ENCODE data around the gene PANK4.
"Not testable (repeated sequence)": the region's sequence is repeated elsewhere in the genome, so short reads cannot be mapped to it uniquely, and the experiment has no call there.

PANK4 gene

DNA sequence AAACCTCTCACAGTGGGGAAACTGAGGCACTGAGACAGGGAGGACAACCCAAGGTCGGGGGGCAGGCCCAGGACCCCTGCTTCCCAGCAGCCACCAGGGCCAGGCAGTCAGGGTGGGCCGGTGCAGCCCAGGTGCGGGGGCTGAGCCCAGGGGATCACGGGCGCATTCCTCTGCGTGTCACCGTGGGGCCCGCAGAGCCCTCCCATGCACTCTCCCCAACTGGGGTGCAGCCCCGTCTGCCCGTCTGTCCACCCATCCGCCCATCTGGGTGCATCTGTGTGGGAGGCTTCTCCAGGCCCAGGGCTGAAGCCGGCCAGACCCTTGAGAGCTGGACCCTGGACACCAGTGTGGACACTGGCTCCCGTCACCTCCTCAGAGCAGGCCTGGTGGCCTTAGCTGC lies 53.2 kb downstream of the PANK4 start:
- no peak for DNase-seq

DNA sequence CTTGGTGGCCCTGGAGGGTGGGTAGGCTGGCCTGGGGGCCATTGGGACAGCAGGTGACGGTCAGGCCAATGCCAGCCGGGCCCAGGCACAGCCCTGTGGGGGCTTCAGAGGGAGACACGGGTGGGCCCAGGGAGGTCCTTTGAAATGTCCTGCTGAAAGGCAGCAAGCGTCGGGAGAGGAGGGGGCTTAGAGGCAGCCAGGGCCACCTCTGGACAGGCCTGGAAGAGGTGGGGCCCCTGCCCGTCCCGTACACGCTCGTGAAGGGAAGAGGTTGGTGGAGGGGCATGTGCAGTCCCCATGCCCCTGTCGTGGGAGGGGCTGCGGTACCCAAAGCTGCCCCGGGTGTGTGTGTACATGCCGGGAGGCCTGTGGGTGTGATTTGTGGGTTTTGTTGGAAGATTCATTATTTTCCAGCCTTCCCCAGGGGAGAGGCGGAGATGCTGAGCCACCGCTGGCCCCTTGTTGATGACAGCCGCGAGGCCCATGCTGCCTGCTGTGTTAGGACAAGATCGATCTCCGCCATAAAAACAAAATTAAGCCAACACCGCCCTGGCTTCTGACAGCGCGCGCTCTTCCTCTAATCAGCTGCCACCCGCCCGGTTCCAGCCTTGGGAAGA lies 53.7 kb downstream of the PANK4 start:
- DNase-seq: no peak

DNA sequence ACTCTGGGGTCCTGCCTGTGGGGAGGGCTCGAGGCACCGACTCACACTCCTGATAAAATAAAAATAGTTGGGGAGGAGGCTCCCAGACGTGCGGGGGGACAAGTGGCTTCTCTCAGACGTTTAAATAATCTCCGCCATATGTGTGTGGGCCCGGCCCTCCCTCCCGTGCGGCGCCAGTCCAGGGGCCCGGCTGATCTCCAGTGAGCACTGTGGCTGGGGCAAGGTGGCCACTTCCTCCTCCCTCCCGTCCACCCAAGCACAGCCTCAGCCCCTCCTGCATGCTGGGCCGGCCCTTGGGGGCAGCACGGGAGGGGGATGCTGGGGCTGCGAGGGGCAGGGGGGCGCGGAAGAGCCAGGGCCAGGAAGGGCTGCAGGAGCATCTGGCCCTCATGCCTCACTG lies 54.3 kb downstream of the PANK4 start:
- DNase-seq: no peak

DNA sequence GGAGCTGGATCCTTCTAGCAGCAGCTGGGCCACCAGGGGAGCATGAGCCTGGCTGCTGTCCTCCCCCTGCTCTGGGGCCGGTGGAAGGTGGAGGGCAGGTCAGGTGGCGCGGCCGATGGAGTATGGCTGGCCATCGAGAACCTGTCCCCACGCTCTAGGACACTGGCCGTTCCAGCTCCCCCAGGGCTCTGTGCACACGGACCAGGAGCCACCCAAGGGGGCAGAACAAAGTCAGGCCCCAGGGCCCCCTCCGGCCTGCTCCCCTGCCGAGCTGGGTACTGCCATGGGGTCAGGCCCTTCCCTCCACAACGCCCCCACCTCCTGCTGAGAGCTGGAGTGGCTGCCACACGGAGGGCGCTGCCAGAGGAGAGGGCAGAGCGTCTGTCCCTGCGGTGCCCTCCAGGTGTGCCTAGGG lies 54.8 kb downstream of the PANK4 start:
- DNase-seq: no peak

DNA sequence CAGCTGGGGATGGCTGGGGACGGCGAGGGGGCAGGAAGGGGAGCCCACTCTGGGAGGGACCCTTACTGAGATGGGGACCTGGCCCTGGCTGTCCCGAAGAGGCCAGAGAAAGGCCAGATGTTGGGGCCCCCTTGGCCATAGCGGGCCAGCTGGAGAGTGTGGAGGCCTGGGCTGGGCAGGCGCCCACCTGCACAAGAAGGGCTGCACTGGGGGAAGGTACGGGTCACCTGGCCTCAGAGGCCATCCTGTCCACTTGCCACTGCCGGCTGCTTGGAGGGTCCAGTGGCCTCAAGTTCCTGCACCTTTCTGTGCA lies 55.3 kb downstream of the PANK4 start:
- DNase-seq: no peak

DNA sequence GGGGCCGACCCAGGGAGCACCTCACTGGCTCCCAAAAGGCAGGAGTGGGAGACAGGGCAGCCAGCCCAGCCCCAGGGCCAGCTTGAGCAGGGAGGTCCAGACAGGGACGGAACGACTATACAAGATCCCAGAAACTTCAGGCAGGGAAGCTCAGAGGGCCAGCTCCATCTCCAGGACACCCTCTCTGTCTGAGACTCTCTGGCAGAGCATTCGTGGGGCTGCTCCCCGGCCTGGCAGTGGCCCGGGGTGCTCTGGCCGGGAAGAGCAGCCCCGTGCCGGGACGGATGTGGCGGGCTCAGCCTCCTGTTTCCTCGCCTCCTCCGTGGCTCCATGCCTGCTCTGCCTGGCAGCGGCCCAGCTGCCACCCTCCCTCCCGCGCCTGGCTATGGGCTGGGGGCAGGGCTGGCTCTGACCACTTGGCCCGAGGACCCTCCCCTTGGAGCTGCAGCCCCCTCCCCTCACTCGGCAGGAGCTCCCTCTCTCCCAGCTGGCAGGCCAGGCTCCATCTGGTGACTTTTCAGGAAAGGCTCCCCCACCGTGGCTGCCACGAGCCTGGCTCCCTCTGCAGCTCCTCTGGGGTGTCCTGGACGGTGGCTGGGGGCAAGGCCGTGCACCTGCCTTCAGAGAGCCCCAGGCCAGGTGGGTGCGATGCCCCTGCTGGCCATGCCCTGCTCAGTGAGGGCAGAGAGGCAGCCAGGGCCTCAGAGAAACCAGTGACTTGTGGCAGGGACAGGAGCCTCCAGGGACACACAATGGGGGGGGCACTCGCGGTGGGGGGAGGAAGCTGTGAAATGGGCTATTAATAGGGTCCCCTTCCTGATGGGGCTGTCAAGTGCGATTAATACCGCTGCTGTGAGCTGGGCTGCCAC lies 55.9 kb downstream of the PANK4 start:
- no peak for DNase-seq

DNA sequence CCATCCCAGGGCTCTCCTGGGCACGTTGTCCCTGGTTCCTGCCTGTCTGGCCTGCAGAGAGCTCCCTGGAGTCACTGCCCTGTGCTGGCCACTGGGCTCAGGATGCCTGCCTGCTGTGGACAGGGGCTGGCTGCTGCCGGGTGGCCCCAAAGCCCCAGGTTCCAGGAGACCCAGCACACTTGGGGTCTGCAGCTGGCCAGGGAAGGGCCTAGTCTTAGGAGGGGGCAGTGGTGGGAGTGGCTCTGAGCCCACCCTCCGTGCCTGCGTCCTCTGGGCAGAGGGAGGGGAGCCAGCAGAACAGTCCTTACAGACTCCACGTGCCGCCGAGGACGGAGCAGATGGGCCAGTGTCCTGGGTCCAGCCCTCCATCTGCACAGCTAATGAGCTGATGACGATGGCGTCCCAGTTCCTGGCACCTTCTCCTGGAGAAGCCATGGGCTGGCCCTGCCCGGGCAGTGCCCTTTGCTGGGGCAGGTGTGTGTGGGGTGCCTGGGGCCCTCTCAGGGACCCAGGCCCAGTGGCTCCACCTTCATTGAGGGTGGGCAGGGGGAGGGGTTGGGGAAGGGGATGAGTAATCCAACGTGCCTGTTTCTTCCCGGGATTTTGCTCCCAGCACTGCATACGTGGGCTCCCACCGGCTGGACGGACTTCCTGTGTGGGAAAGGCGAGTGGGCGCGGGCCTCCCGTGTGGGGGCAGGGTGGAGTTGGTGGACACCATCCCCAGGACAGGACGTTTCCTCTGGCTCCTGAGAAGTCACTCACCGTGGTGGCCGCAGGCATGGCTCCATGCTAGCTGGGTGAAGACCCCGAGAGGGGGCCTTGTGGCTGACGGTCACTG lies 57.1 kb downstream of the PANK4 start:
- DNase-seq: no peak

DNA sequence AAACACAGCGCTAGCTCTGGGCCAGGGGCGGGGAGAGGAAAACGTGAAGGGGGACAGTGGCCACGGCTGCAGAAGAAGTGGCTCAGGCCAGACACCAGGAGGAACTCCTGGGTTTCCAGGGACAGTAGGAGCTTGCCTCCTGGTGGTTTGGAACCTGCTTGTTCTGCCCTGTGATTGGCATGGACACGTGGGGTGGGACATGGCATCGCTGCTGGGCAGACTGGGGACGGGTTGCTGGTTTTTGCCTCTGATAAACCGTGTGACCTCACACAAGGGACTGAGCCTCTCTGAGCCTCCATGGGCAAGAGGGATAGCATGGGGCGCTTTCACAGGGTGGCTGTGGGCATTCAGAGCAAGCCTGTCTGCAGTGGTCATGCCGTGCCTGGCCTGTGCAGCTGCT lies 57.9 kb downstream of the PANK4 start:
- no peak for DNase-seq

DNA sequence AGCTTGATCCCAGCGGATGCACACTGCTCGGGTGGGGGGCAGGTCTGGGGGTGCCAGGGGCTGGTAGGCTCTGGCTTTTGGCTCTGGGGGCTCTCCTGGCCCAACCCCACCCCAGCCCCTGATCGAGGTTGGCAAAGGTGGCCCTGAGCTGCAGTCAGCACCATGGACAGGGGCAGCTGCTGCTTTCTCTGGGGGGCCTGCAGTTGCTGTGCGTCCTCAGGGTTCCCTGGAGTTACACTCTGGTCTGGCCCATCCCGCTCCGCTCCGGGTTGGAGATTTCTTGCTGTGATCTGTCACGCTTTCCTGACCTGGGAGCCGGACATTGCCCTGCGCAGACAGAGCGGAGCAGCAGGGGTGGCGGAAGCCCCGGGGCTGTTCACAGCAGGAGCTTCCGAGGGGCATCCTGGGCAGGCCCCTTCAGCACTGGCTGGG lies 58.3 kb downstream of the PANK4 start:
- peak in 3 of 4 experiments; percentile 10 to 27 (median 24) for DNase-seq

DNA sequence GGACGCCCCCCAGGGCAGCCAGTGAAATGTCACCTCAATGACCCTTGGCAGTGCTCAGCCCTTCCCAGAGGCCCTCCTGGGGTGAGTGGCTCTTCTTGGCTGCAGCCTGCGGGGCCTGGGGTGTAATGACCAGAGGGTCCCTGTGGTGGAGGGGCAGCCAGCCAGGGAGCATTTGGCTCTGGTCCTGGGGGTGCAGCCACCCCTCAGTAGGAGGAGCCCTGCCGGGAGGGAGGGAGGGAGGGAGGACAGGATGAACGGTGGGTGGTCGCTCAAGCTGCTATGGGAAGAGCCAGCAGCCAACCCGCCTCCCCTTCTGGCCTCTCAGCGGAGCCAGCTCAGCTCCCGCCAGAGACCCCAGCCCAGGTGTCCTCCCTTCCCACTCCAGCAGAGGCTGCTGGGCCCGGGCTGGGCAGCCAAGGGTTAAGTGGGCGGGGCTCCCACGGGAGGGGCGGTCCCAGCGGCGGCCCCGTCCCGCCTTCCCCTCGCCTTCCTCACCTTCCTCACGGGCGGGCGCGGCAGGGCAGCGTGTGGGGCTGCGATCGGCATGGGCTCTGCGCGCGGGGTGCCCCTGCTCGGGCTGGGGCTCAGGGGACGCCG lies 59.3 kb downstream of the PANK4 start:
- DNase-seq: peak in 1 of 4 experiments; percentile 8

DNA sequence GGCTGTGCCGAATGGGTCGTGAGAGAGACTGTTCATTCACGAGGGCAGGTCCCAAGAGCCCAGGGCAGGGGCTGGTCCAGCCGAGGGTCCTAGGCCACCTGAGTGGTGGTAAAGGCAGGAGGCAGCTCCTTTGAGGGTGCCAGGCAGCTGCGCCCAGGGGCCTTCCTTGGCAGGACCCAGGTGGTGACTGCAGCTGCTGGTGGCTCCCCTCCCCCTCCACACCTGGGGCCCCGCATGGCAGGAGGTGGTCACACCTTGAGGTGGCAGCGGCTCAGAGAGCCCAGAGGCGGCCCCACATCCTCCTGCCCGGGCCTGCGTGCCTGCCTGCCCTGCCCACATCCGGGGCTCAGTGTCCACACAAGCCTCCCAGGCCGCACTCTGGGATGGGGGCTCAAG lies 60.1 kb downstream of the PANK4 start:
- DNase-seq: no peak

DNA sequence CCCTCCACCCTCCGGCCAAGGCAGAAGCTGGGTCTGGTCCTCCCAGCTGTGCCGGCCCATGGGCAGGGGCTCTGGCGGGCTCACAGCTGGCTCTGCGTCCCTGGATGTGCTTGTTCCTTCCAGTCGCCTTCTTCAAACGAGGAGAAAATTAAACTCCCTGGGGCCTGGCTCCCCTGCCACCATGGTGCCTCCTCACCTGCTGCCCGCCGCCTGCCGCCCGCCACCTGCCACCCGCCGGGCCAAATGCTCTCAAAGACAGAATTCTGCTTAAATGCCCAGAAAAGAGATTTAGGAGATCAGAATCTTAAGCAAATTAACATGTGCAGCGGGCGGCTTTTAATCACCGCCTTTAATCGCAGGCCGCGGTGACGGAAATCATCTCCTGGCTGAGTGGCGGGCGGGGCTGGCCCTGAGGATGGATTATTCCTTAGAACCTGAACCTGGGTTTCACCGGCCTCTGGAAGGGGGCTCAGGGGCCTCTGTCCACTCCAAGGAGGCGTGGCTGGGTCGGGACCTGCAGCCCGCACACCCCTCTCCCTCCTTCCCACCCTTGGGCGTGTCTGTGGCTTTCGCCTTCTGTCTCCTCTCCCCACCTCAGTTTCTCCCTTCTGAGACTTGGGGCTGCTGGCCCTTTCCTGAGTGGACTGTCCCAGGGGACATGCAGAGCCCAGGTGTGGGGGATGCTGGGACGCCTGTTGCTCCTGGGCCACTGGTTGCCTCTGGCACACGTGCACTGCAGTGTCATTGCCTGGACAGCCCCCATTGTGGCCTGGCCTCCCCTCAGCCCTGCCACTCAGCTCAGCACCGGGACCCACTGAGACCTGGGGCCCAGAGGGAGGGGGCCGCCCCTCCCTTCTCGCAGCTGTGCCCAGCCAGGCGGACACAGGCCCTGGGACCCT lies 60.8 kb downstream of the PANK4 start:
- DNase-seq: no peak

DNA sequence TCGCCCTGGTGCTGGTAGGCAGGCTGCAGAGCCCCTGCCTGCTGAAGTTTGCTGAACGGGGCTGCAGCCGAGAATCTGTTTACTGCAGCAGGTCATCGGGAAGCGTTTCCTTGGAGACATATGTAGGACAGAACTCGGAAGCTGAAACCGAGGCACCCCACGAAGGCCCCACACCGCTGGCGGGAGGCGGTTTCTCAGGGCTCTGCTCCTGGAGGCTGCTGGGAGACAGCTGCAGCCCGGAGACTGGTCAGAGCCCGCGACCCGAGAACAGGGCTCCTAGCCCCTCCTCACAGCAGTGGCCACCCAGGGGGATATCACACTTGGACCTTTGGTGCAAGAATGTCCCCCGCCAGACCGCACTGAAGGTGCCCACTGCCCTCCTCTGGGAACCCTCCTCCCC lies 63.0 kb downstream of the PANK4 start:
- DNase-seq: no peak

DNA sequence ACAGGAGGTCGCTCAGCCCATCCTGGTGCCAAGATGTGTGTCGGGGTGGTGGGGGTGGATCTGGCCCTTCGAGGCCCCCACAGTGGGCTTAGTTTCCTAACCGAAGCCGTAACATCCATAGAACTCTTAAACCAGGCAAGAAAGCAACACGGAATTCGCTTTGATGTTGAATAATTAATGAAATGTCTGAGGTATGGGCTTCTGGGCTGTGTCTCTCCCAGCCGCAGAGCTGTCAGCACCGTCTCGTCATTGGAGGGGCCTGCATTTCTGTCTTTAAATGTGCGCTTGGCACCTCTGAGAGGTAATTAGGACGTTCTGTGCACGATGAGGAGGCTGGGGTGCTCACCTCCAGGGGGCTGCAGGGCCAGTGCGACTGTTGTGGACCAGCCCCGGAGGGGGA lies 63.6 kb downstream of the PANK4 start:
- no peak for DNase-seq

DNA sequence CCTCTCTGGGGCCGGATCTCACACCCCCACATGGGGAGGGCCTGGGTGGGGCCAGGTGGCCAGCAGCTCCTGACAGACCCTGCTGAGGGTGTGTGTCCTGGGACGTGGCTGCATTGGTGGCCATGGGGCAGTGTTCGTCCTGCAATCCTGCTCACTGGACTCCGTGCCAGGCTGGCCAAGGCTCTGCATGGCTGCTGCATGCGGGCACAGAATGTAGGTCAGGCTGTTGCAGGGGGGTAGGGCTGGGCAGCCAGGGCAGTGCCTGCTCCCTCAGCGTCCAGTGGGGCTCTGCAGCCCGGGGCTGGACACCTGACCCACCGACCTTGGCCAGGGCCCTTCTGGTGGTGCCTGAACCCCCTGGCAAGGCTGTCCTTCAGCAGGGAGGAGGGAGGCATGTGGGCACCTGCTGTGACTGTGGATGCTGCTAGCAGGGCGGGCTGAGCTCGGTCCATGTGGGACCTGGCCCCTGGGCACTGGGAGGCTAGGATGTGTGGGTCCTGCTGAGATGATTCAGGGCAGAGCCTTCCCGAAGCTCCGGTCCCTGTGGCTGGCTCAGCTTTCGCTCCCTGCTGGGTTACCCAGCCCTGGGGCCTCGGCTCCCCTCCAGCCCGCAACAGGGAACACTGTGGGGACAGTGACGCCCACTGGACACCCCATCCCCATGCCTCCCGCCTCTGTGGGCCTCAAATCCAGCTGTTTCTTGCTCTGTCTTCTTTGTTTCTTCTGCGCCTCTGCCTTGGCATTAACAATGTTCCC lies 65.2 kb downstream of the PANK4 start:
- no peak for DNase-seq

DNA sequence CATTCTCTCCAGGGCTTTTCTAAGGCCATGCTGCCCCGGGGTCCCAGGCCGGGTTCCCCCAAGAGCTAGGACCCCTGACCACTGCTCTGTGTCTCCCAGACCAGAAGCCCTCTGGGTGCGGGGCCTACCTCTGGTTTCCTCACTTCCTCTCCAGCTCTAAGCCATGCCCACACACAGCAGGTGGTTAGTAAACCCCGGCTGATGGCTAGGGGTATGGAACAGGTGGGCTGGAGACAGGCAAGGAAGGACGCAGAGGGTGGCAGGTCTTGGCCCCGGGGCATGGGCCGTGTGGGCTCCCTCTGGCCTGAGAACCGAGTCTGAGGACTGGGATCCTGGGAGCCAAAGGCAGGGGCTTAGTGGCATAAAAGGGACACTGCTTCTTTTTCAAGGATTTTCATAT lies 66.2 kb downstream of the PANK4 start:
- no peak for DNase-seq

DNA sequence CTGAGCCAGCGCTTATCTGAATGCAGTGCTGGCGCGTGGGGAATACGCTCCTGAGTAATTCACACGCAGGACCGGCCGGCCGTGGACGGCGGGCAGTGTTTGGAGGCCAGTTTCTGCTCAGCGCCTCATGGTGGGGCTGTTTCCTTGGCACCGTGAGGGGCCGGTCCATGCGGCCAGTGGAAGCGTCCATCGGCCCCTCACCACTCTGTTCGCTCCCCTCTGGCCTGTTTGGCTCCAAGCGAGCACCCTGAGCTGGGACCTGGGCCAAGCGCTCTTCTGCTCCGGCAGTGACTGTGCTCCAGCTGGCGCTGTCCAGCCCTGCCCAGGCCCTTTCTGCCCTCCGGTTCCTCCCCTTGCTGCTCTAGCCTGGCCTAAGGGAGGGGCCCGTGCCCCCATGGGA lies 66.6 kb downstream of the PANK4 start:
- no peak for DNase-seq

DNA sequence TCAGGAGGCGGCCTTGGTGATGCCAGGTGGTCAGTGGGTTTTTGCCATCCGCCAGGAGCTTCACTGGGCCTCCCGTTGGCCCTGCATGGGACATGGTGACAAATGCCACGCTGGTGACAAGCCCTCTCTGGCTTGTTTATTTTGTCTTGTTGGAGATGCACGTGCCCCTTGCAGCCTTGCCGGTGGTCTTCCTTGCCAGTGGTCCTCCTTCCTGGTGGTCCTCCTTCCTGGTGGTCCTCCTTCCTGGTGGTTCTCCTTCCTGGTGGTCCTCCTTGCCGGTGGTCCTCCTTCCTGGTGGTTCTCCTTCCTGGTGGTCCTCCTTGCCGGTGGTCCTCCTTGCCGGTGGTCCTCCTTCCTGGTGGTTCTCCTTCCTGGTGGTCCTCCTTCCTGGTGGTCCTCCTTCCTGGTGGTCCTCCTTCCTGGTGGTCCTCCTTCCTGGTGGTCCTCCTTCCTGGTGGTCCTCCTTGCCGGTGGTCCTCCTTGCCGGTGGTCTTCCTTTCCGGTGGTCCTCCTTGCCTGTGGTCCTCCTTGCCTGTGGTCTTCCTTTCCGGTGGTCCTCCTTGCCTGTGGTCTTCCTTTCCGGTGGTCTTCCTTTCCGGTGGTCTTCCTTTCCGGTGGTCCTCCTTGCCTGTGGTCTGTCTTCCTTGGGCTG lies 67.2 kb downstream of the PANK4 start:
- not testable (repeated sequence) for DNase-seq

DNA sequence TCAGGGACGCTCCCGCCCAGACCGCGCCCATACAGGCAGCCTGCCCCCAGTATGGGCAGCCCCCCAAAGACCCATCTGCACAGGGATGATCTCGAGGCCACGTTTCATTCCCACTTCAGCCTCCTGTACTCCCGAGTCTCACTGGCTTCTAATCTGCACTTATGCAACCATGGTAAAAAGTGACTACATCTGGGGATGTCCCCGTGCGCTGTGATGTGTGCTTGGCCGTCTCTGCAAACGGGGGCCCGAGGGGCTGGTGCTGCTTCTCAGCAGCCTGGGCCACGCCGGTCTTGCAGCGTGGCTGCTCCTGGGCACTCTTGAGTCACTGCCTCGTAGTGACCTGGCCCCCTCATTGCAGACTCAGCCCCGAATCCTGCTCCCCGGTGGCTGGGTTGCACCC lies 67.7 kb downstream of the PANK4 start:
- no peak for DNase-seq
